AG09309 (cell line): ENCODE measurements around the gene NEK7.

Experiments
- DNase-seq: peaks from one replicate; pipeline ENCODE4 v3.0.0-alpha.2; 2010; ENCODE audit warnings: low read depth
- H3K4me3 ChIP-seq: 2 replicates; pipeline ENCODE4 v1.5.1; 2011; ENCODE audit warnings: mild to moderate bottlenecking, low read depth, low read length, moderate library complexity; ENCODE audit not compliant: control insufficient read depth
- CTCF ChIP-seq: IDR thresholded peaks from 2 replicates; pipeline ENCODE4 v1.5.1; 2011; ENCODE audit warnings: mild to moderate bottlenecking, low read depth, low read length, inconsistent platforms; ENCODE audit not compliant: insufficient read depth, control insufficient read depth; ENCODE audit errors: missing control alignments

NEK7 gene

DNA sequence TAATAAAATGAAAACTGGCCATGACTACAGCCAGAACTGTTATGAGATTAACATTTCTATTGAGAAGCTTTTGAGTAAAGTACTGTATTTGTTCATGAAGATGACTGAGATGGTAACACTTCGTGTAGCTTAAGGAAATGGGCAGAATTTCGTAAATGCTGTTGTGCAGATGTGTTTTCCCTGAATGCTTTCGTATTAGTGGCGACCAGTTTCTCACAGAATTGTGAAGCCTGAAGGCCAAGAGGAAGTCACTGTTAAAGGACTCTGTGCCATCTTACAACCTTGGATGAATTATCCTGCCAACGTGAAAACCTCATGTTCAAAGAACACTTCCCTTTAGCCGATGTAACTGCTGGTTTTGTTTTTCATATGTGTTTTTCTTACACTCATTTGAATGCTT lies 164.0 kb downstream of the NEK7 start:
- no peak for DNase-seq
- no peak for TF ChIP-seq CTCF

GRCh38 chr1:198326232-198326631 lies 169.4 kb downstream of the NEK7 start:
- no peak for TF ChIP-seq CTCF
- no peak for DNase-seq
- no peak overlapping the region for H3K4me3 ChIP-seq

More for the DNA sequence above, 164.0 kb downstream of the NEK7 start:
- H3K4me3 ChIP-seq = no peak overlapping the region

DNA sequence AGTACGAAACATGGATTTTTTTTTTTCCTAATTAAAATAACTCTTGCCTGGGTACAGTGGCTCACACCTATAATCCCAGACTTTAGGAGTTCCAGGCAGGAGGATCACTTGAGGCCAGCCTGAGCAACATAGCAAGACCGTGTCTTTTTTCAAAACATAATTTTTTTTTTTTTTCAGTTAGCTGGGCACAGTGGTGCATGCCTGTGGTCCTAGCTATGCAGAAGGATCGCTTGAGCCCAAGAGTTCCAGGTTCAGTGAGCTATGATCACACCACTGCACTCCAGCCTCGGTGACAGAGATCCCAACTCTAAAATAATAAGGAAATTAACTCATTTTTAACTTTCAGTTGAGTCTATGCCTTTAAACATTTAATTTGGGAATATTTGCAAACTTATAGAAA lies 170.1 kb downstream of the NEK7 start:
- no peak for DNase-seq
- TF ChIP-seq CTCF = no peak
- no peak overlapping the region for H3K4me3 ChIP-seq

GRCh38 chr1:198328458-198329032 lies 171.7 kb downstream of the NEK7 start:
- no peak overlapping the region for H3K4me3 ChIP-seq
- no peak for TF ChIP-seq CTCF
- DNase-seq = no peak

- no peak for TF ChIP-seq CTCF
- DNase-seq = no peak
- H3K4me3 ChIP-seq = no peak overlapping the region
These were observed 174.3 kb downstream of the NEK7 start for GRCh38 chr1:198330982-198331615.

- no peak for TF ChIP-seq CTCF
- no peak overlapping the region for H3K4me3 ChIP-seq
- DNase-seq = no peak
These were observed 176.9 kb downstream of the NEK7 start for GRCh38 chr1:198333744-198334143.
